HepG2 (cell line): ENCODE results near the gene FAAP100. TPM values are rescaled to one million over a fixed set of nuclear protein-coding genes. Genes with fewer than 3 reads are reported as not detected.

ENCODE experiments used
- ARHGAP35 ChIP-seq: sonication (generic); formaldehyde crosslinking; IDR thresholded peaks from 2 replicates; pipeline ENCODE4 v1.9.0; 2022; ENCODE audit warnings: mild to moderate bottlenecking, inconsistent platforms, moderate library complexity, missing genetic modification reagents, borderline replicate concordance
- ARID2 ChIP-seq: sonication (generic); formaldehyde crosslinking; IDR thresholded peaks from 2 replicates; pipeline ENCODE4 v1.8.1; 2022; ENCODE audit warnings: mild to moderate bottlenecking, missing genetic modification reagents, borderline replicate concordance
- ATF2 ChIP-seq: sonication (generic); formaldehyde crosslinking; IDR thresholded peaks from 2 replicates; pipeline ENCODE4 v1.4.0; 2020; ENCODE audit warnings: missing genetic modification reagents
- FOXC1 ChIP-seq: sonication (generic); formaldehyde crosslinking; IDR thresholded peaks from 2 replicates; pipeline ENCODE4 v1.8.0; 2022; ENCODE audit warnings: mild to moderate bottlenecking, missing genetic modification reagents, borderline replicate concordance
- FOXK1 ChIP-seq: sonication (generic); formaldehyde crosslinking; IDR thresholded peaks from 2 replicates; pipeline ENCODE4 v1.4.0; 2020; ENCODE audit warnings: low read depth, missing genetic modification reagents, borderline replicate concordance
- ISL2 ChIP-seq: sonication (generic); formaldehyde crosslinking; IDR thresholded peaks from 2 replicates; pipeline ENCODE4 v1.5.0; 2020; ENCODE audit warnings: missing genetic modification reagents
- LBX2 ChIP-seq: sonication (generic); formaldehyde crosslinking; IDR thresholded peaks from 2 replicates; pipeline ENCODE4 v1.5.0; 2020; ENCODE audit warnings: missing genetic modification reagents, mild to moderate bottlenecking, borderline replicate concordance
- NR0B2 ChIP-seq: sonication (generic); formaldehyde crosslinking; IDR thresholded peaks from 2 replicates; pipeline ENCODE4 v1.4.0; 2020; ENCODE audit warnings: mild to moderate bottlenecking, missing genetic modification reagents
- PAF1 ChIP-seq: IDR thresholded peaks from 2 replicates; pipeline ENCODE4 v1.6.1; 2016; ENCODE audit warnings: missing genetic modification reagents, missing compliant biosample characterization
- PITX1 ChIP-seq: sonication (generic); formaldehyde crosslinking; IDR thresholded peaks from 2 replicates; pipeline ENCODE4 v1.5.1; 2020; ENCODE audit warnings: mild to moderate bottlenecking, missing genetic modification reagents
- SAP130 ChIP-seq: IDR thresholded peaks from 2 replicates; pipeline ENCODE4 v1.6.1; 2016; ENCODE audit warnings: low read depth
- SKI ChIP-seq: fragments of 450-650 bp; IDR thresholded peaks from one replicate; pipeline ENCODE4 v1.6.1; 2018; ENCODE audit warnings: mild to moderate bottlenecking; ENCODE audit not compliant: partially characterized antibody
- SP1 ChIP-seq, 2 experiments: fragments of 450-650 bp in 1 of 2; sonication (generic) in 1 of 2; formaldehyde crosslinking in 1 of 2; IDR thresholded peaks; 2 replicates each; pipeline versions ENCODE4 v1.4.0 to v1.6.1; 2016 to 2020; ENCODE audit warnings: missing genetic modification reagents in 1 of 2
- YEATS2 ChIP-seq: sonication (generic); formaldehyde crosslinking; IDR thresholded peaks from 2 replicates; pipeline ENCODE4 v1.4.0; 2020; ENCODE audit warnings: missing genetic modification reagents, borderline replicate concordance
- ZBTB2 ChIP-seq: sonication (generic); formaldehyde crosslinking; IDR thresholded peaks from 2 replicates; pipeline ENCODE4 v1.8.0; 2022; ENCODE audit warnings: low read depth, missing genetic modification reagents
- ZBTB38 ChIP-seq: sonication (generic); formaldehyde crosslinking; IDR thresholded peaks from 2 replicates; pipeline ENCODE4 v1.5.1; 2020; ENCODE audit warnings: mild to moderate bottlenecking, missing genetic modification reagents
- ZC3H13 ChIP-seq: sonication (generic); formaldehyde crosslinking; IDR thresholded peaks from 2 replicates; pipeline ENCODE4 v1.8.1; 2023; ENCODE audit warnings: mild to moderate bottlenecking, missing genetic modification reagents, moderate library complexity
- ZNF441 ChIP-seq: sonication (generic); formaldehyde crosslinking; IDR thresholded peaks from 2 replicates; pipeline ENCODE4 v1.7.0; 2021; ENCODE audit warnings: missing genetic modification reagents, borderline replicate concordance
- ZNF512 ChIP-seq: sonication (generic); formaldehyde crosslinking; IDR thresholded peaks from 2 replicates; pipeline ENCODE4 v1.4.0; 2020; ENCODE audit warnings: mild to moderate bottlenecking, missing genetic modification reagents
- ZNF557 ChIP-seq: sonication (generic); formaldehyde crosslinking; IDR thresholded peaks from 2 replicates; pipeline ENCODE4 v1.4.0; 2020; ENCODE audit warnings: missing genetic modification reagents
- ZNF639 ChIP-seq: conservative IDR thresholded peaks from 2 replicates; pipeline ENCODE4 v1.6.1; 2018; ENCODE audit warnings: missing genetic modification reagents
- ZSCAN25 ChIP-seq: sonication (generic); formaldehyde crosslinking; IDR thresholded peaks from 2 replicates; pipeline ENCODE4 v1.8.0; 2022; ENCODE audit warnings: mild to moderate bottlenecking, missing genetic modification reagents
- polyA plus RNA-seq, 8 experiments: library from polyadenylated mRNA; depleted of rRNA in 3 of 8; stranded (reverse) in 7 of 8; unstranded in 1 of 8; fragments of >200 nt; fragmentation: Illumina TruSeq in 4 of 8; extraction: Trizol in 4 of 8; gene quantifications; 2 replicates each; pipeline versions ENCODE4 v1.2.1 to v1.2.3, GENCODE V29; 2011 to 2016; ENCODE audit warnings: low read depth in 4 of 8, missing spikeins in 1 of 8, mixed read lengths in 1 of 8; ENCODE audit not compliant: insufficient read depth in 1 of 8
- total RNA-seq, 5 experiments: library from RNA; depleted of rRNA; stranded (reverse); fragments of >200 nt; fragmentation: Illumina TruSeq; extraction: Trizol; gene quantifications; 2 replicates each; pipeline ENCODE4 v1.2.3, GENCODE V29; 2016; ENCODE audit warnings: low read depth in 1 of 5

Gene FAAP100
- total and polyA plus RNA-seq, 2 of the 13 experiments (the other 11 are each of a cell fraction or from before 2014, with no cell fraction given), result 7.6 to 20.8 TPM

GRCh38 chr17:81553018-81553615 lies 964 bp upstream of the FAAP100 start (continued):
- TF ChIP-seq ZNF512 (CRISPR knock-in tag) (no peak), YEATS2 (CRISPR knock-in tag) (no peak), FOXC1 (peak; percentile 35; the same call in 1 of the 2 replicates), ISL2 (0 out of 2 replicates have a peak, but pooled peaks have one; percentile 10), SAP130 (CRISPR knock-in tag) (peak; percentile 9; the same call in 1 of the 2 replicates), ZNF639 (no peak), PAF1 (0 out of 2 replicates have a peak, but pooled peaks have one; percentile 15), PITX1 (CRISPR knock-in tag) (no peak), ZBTB38 (no peak), FOXK1 (CRISPR knock-in tag) (no peak), SP1 (IDR thresholded peaks at IDR 0.05) (no peak), SP1 (CRISPR knock-in tag; IDR thresholded peaks at IDR 0.05) (no peak), ZNF441 (CRISPR knock-in tag) (0 out of 2 replicates have a peak, but pooled peaks have one; percentile 35), ARHGAP35 (CRISPR knock-in tag) (no peak), ZBTB2 (no peak), NR0B2 (CRISPR knock-in tag) (no peak; the same call in 1 of the 2 replicates), ZC3H13 (CRISPR knock-in tag) (no peak; the same call in 1 of the 2 replicates), ZSCAN25 (CRISPR knock-in tag) (no peak), SKI (no peak), ATF2 (no peak), ARID2 (CRISPR knock-in tag) (no peak), ZNF557 (CRISPR knock-in tag) (0 out of 2 replicates have a peak, but pooled peaks have one; percentile 33), LBX2 (CRISPR knock-in tag) (no peak)
